SH-SY5Y (cell line): Measurements from ENCODE around the gene OVCH2.

ENCODE experiments used
- GATA2 ChIP-seq: IDR thresholded peaks from 2 replicates; pipeline ENCODE4 v1.6.1; 2011; ENCODE audit warnings: mild to moderate bottlenecking, low read depth, low read length
- GATA3 ChIP-seq: IDR thresholded peaks from 2 replicates; pipeline ENCODE4 v1.6.1; 2011; ENCODE audit warnings: low read depth, mild to moderate bottlenecking, low read length, moderate library complexity

DNA sequence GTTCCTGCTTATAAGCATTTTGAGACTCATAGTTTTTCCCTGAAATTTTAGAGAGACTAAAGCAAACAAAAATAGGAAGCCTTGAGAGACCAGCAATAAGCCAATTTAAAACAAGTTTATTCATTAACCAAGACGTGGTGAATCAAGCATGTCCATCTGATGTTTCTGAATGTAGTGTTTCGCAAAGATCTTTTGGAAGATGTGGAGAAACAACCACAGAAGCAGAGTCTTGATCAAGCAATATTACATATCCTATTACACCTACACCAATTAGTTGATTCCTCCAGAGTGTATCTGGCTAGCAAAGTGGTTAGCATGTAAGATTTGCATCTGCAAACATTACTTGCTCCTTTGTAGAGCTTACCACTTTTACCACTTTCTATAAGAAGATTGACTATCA lies at the start of gene OVCH2:
- no peak for TF ChIP-seq GATA2
- no peak for TF ChIP-seq GATA3
